Endothelial cell (in vitro differentiated cells): ENCODE results near the gene KERA. TPM values are rescaled to one million over a fixed set of nuclear protein-coding genes. Genes with fewer than 3 reads are reported as not detected.

Source experiments
- DNase-seq: peaks from one replicate; pipeline ENCODE4 v3.0.0; 2021; ENCODE audit warnings: low spot score
- H3K27ac Mint-ChIP-seq: one replicate; pipeline ENCODE4 v1.8.0; 2021; ENCODE audit warnings: mixed read lengths, inconsistent platforms; ENCODE audit not compliant: unreplicated experiment
- H3K27me3 Mint-ChIP-seq: one replicate; pipeline ENCODE4 v1.8.0; 2021; ENCODE audit warnings: mild to moderate bottlenecking, moderate library complexity, mixed read lengths, inconsistent platforms; ENCODE audit not compliant: unreplicated experiment
- H3K36me3 Mint-ChIP-seq: one replicate; pipeline ENCODE4 v1.8.0; 2021; ENCODE audit warnings: mild to moderate bottlenecking, low read depth, mixed read lengths, inconsistent platforms; ENCODE audit not compliant: unreplicated experiment
- H3K4me1 Mint-ChIP-seq: one replicate; pipeline ENCODE4 v1.8.0; 2021; ENCODE audit warnings: mild to moderate bottlenecking, mixed read lengths, inconsistent platforms; ENCODE audit not compliant: unreplicated experiment
- H3K4me3 Mint-ChIP-seq: one replicate; pipeline ENCODE4 v1.8.0; 2021; ENCODE audit warnings: mild to moderate bottlenecking, mixed read lengths, inconsistent platforms; ENCODE audit not compliant: unreplicated experiment
- H3K9me3 Mint-ChIP-seq: one replicate; pipeline ENCODE4 v1.8.0; 2021; ENCODE audit warnings: mixed read lengths, inconsistent platforms; ENCODE audit not compliant: unreplicated experiment
- CTCF ChIP-seq: fragments of 200-600 bp; sonication (generic); IDR thresholded peaks from one replicate; pipeline ENCODE4 v1.5.0; 2021; ENCODE audit warnings: antibody characterized with exemption; ENCODE audit not compliant: unreplicated experiment
- total RNA-seq: library from RNA; stranded (reverse); fragmentation: NEBNext Ultra II Directional; extraction: Animal tissue kit (Norgen Biotek cat#: 25700); gene quantifications from one replicate; pipeline ENCODE4 v1.2.1, GENCODE V29; 2021; ENCODE audit not compliant: unreplicated experiment

The KERA gene
- total RNA-seq, 1 donor from 2014 or later = not detected

GRCh38 chr12:91021076-91021475 is 36.7 kb downstream of the KERA start:
- DNase-seq = no peak
- Mint-ChIP-seq H3K27ac (no peak overlapping the region), H3K9me3 (no peaks in the 10 kb centered on the region), H3K27me3 (no peaks in the 10 kb centered on the region), H3K4me1 (no peaks in the 10 kb centered on the region), H3K36me3 (no peaks in the 10 kb centered on the region), H3K4me3 (no peak overlapping the region)
- no peak for TF ChIP-seq CTCF

- no peak overlapping the region for H3K4me3 Mint-ChIP-seq
- no peaks in the 10 kb centered on the region for H3K36me3 Mint-ChIP-seq
- H3K27ac Mint-ChIP-seq = no peak overlapping the region
- no peak for TF ChIP-seq CTCF
- H3K9me3 Mint-ChIP-seq = no peaks in the 10 kb centered on the region
- H3K4me1 Mint-ChIP-seq = no peaks in the 10 kb centered on the region
- H3K27me3 Mint-ChIP-seq = no peaks in the 10 kb centered on the region
- DNase-seq = no peak
Measured at GRCh38 chr12:91019455-91019854, 38.4 kb downstream of the KERA start.

GRCh38 chr12:91017511-91018263 is 40.1 kb downstream of the KERA start:
- H3K4me3 Mint-ChIP-seq = no peak overlapping the region
- no peaks in the 10 kb centered on the region for H3K4me1 Mint-ChIP-seq
- no peaks in the 10 kb centered on the region for H3K27me3 Mint-ChIP-seq
- H3K36me3 Mint-ChIP-seq = no peaks in the 10 kb centered on the region
- no peak for TF ChIP-seq CTCF
- H3K27ac Mint-ChIP-seq = no peak overlapping the region
- H3K9me3 Mint-ChIP-seq = no peaks in the 10 kb centered on the region
- DNase-seq = no peak

- H3K27ac Mint-ChIP-seq = no peak overlapping the region
- DNase-seq = no peak
- H3K9me3 Mint-ChIP-seq = no peaks in the 10 kb centered on the region
- no peaks in the 10 kb centered on the region for H3K27me3 Mint-ChIP-seq
- no peak overlapping the region for H3K4me3 Mint-ChIP-seq
- no peaks in the 10 kb centered on the region for H3K4me1 Mint-ChIP-seq
- no peaks in the 10 kb centered on the region for H3K36me3 Mint-ChIP-seq
- TF ChIP-seq CTCF = no peak
Measured at GRCh38 chr12:91017043-91017442, 40.8 kb downstream of the KERA start.

GRCh38 chr12:91009319-91009950 is 48.4 kb downstream of the KERA start:
- Mint-ChIP-seq H3K27me3 (peaks cover 2% of the 10 kb centered on the region), H3K27ac (no peak overlapping the region), H3K4me1 (no peaks in the 10 kb centered on the region), H3K4me3 (no peak overlapping the region), H3K9me3 (no peaks in the 10 kb centered on the region), H3K36me3 (no peaks in the 10 kb centered on the region)
- DNase-seq = no peak
- TF ChIP-seq CTCF = no peak
